PFSK-1 (cell line): ENCODE data around the gene VPS41.

Experiments used
- FOXP2 ChIP-seq: optimal IDR thresholded peaks from 2 replicates; pipeline ENCODE3; 2011; ENCODE audit warnings: borderline replicate concordance, control low read depth, inconsistent platforms; ENCODE audit not compliant: insufficient read depth; ENCODE audit errors: extremely low read length, extremely low read depth
- POLR2AphosphoS5 ChIP-seq: IDR thresholded peaks from 2 replicates; pipeline ENCODE4 v1.6.1; 2012; ENCODE audit warnings: low read depth, mild to moderate bottlenecking, control low read depth, low read length, moderate library complexity
- SIN3A ChIP-seq: IDR thresholded peaks from 2 replicates; pipeline ENCODE4 v1.6.1; 2012; ENCODE audit warnings: mild to moderate bottlenecking, low read length, moderate library complexity, borderline replicate concordance; ENCODE audit not compliant: insufficient read depth
- TF ChIP-seq, protein P1 (sequence below), 2 experiments: IDR thresholded peaks; 2 replicates each; pipeline versions ENCODE4 v1.6.1 to v1.8.0; 2011 to 2012; ENCODE audit warnings: low read depth in 2 of 2, low read length in 2 of 2, control low read depth in 1 of 2, inconsistent platforms in 1 of 2, mild to moderate bottlenecking in 1 of 2, moderate library complexity in 1 of 2; ENCODE audit not compliant: insufficient read depth in 1 of 2

DNA sequence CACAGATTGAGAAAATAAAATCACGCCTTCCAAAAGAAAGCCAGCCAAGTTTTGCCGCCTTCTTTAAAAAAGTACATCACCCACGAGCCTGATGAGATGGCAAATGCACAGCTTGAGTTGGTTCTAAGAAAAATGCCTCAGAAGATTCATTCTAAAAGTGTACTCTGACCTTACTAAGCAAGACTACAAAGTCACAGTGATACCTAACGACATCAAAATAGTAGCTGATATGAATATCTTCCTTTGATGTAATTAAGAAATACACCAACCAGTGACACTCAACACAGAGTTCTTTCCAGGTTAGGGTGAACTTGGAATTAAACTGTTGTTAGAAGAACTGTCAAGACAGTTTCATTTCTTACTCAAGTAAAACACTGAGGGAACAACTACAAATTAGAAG lies 199.9 kb downstream of the VPS41 start:
- TF ChIP-seq POLR2AphosphoS5 = no peak
- TF ChIP-seq, protein P1, sequence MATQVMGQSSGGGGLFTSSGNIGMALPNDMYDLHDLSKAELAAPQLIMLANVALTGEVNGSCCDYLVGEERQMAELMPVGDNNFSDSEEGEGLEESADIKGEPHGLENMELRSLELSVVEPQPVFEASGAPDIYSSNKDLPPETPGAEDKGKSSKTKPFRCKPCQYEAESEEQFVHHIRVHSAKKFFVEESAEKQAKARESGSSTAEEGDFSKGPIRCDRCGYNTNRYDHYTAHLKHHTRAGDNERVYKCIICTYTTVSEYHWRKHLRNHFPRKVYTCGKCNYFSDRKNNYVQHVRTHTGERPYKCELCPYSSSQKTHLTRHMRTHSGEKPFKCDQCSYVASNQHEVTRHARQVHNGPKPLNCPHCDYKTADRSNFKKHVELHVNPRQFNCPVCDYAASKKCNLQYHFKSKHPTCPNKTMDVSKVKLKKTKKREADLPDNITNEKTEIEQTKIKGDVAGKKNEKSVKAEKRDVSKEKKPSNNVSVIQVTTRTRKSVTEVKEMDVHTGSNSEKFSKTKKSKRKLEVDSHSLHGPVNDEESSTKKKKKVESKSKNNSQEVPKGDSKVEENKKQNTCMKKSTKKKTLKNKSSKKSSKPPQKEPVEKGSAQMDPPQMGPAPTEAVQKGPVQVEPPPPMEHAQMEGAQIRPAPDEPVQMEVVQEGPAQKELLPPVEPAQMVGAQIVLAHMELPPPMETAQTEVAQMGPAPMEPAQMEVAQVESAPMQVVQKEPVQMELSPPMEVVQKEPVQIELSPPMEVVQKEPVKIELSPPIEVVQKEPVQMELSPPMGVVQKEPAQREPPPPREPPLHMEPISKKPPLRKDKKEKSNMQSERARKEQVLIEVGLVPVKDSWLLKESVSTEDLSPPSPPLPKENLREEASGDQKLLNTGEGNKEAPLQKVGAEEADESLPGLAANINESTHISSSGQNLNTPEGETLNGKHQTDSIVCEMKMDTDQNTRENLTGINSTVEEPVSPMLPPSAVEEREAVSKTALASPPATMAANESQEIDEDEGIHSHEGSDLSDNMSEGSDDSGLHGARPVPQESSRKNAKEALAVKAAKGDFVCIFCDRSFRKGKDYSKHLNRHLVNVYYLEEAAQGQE (IDR thresholded peaks at IDR 0.05; ENCODE audit: insufficient read depth in 1 of 2, low read depth in 2 of 2, low read length in 2 of 2) = no peak
- no peak for TF ChIP-seq SIN3A
- no peak for TF ChIP-seq FOXP2
